T-helper 2 cell treated with Interferon-gamma antibody and Interleukin-4, amounts not matched to agents 5 μg/mL and 100 μg/mL, for 36 hours (primary cell): ENCODE measurements around the gene TMEM44.
"Not testable (repeated sequence)": the region's sequence is repeated elsewhere in the genome, so short reads cannot be mapped to it uniquely, and the experiment has no call there.

Experiments
- DNase-seq: peaks from one replicate; pipeline ENCODE4 v3.0.0; 2021; ENCODE audit warnings: low spot score
- H3K27ac Mint-ChIP-seq: one replicate; pipeline ENCODE4 v1.8.0; 2021; ENCODE audit warnings: mild to moderate bottlenecking, mixed read lengths
- H3K27me3 Mint-ChIP-seq: one replicate; pipeline ENCODE4 v1.8.0; 2021; ENCODE audit warnings: low read depth, mixed read lengths
- H3K36me3 Mint-ChIP-seq: one replicate; pipeline ENCODE4 v1.8.0; 2021; ENCODE audit warnings: low read depth, mixed read lengths
- H3K4me1 Mint-ChIP-seq: one replicate; pipeline ENCODE4 v1.8.0; 2021; ENCODE audit warnings: low read depth, mixed read lengths
- H3K4me3 Mint-ChIP-seq: one replicate; pipeline ENCODE4 v1.8.0; 2022; ENCODE audit warnings: mild to moderate bottlenecking, moderate library complexity, mixed read lengths
- H3K9me3 Mint-ChIP-seq: one replicate; pipeline ENCODE4 v1.8.0; 2021; ENCODE audit warnings: mixed read lengths

Gene TMEM44

GRCh38 chr3:194556086-194557056 lies 76.8 kb downstream of the TMEM44 start:
- Mint-ChIP-seq H3K9me3 (no peaks in the 10 kb centered on the region), H3K4me3 (peak overlapping the region; percentile 65), H3K36me3 (no peaks in the 10 kb centered on the region), H3K27ac (peak overlapping the region; percentile 53), H3K27me3 (peaks cover 6% of the 10 kb centered on the region), H3K4me1 (peaks cover 3% of the 10 kb centered on the region)
- DNase-seq = no peak

GRCh38 chr3:194555175-194556062 lies 77.8 kb downstream of the TMEM44 start:
- H3K27me3 Mint-ChIP-seq = peaks cover 6% of the 10 kb centered on the region

GRCh38 chr3:194554473-194555123 lies 78.6 kb downstream of the TMEM44 start:
- H3K27ac Mint-ChIP-seq = no peak overlapping the region
- no peak overlapping the region for H3K4me3 Mint-ChIP-seq
- peaks cover 6% of the 10 kb centered on the region for H3K27me3 Mint-ChIP-seq
- H3K4me1 Mint-ChIP-seq = peaks cover 3% of the 10 kb centered on the region
- no peak for DNase-seq
- no peaks in the 10 kb centered on the region for H3K36me3 Mint-ChIP-seq
- no peaks in the 10 kb centered on the region for H3K9me3 Mint-ChIP-seq

More at GRCh38 chr3:194555175-194556062, 77.8 kb downstream of the TMEM44 start:
- no peak for DNase-seq
- Mint-ChIP-seq H3K36me3 (no peaks in the 10 kb centered on the region), H3K27ac (no peak overlapping the region), H3K4me3 (no peak overlapping the region), H3K9me3 (no peaks in the 10 kb centered on the region), H3K4me1 (peaks cover 3% of the 10 kb centered on the region)

- no peak overlapping the region for H3K27ac Mint-ChIP-seq
- no peak overlapping the region for H3K4me3 Mint-ChIP-seq
- peaks cover 3% of the 10 kb centered on the region for H3K4me1 Mint-ChIP-seq
- DNase-seq = no peak
- peaks cover 3% of the 10 kb centered on the region for H3K27me3 Mint-ChIP-seq
- H3K36me3 Mint-ChIP-seq = no peaks in the 10 kb centered on the region
- H3K9me3 Mint-ChIP-seq = peaks cover 1% of the 10 kb centered on the region
These were observed 80.8 kb downstream of the TMEM44 start for GRCh38 chr3:194552327-194552949.

- Mint-ChIP-seq H3K4me3 (no peak overlapping the region), H3K36me3 (no peaks in the 10 kb centered on the region), H3K27me3 (no peaks in the 10 kb centered on the region), H3K9me3 (peaks cover 7% of the 10 kb centered on the region), H3K27ac (no peak overlapping the region), H3K4me1 (no peaks in the 10 kb centered on the region)
- DNase-seq = no peak
These were observed 83.4 kb downstream of the TMEM44 start for GRCh38 chr3:194549853-194550252.

GRCh38 chr3:194548346-194549321 lies 84.6 kb downstream of the TMEM44 start:
- Mint-ChIP-seq H3K27me3 (no peaks in the 10 kb centered on the region), H3K9me3 (peaks cover 7% of the 10 kb centered on the region), H3K4me3 (no peak overlapping the region), H3K27ac (no peak overlapping the region), H3K36me3 (no peaks in the 10 kb centered on the region), H3K4me1 (no peaks in the 10 kb centered on the region)
- DNase-seq = no peak

- no peak for DNase-seq
- no peaks in the 10 kb centered on the region for H3K36me3 Mint-ChIP-seq
- H3K4me1 Mint-ChIP-seq = no peaks in the 10 kb centered on the region
- no peaks in the 10 kb centered on the region for H3K27me3 Mint-ChIP-seq
- peaks cover 7% of the 10 kb centered on the region for H3K9me3 Mint-ChIP-seq
- no peak overlapping the region for H3K4me3 Mint-ChIP-seq
- H3K27ac Mint-ChIP-seq = no peak overlapping the region
These were observed 86.2 kb downstream of the TMEM44 start for GRCh38 chr3:194547042-194547441.

- not testable (repeated sequence) for H3K9me3 Mint-ChIP-seq, DNase-seq, H3K27me3 Mint-ChIP-seq, H3K27ac Mint-ChIP-seq, H3K4me3 Mint-ChIP-seq, H3K36me3 Mint-ChIP-seq, H3K4me1 Mint-ChIP-seq
These were observed 87.7 kb downstream of the TMEM44 start for GRCh38 chr3:194545538-194545937.

GRCh38 chr3:194543550-194543949 lies 89.7 kb downstream of the TMEM44 start:
- peaks cover 7% of the 10 kb centered on the region for H3K9me3 Mint-ChIP-seq
- no peak overlapping the region for H3K27ac Mint-ChIP-seq
- H3K27me3 Mint-ChIP-seq = no peaks in the 10 kb centered on the region
- peaks cover 6% of the 10 kb centered on the region for H3K4me1 Mint-ChIP-seq
- H3K36me3 Mint-ChIP-seq = no peaks in the 10 kb centered on the region
- DNase-seq = no peak
- H3K4me3 Mint-ChIP-seq = no peak overlapping the region

- peaks cover 6% of the 10 kb centered on the region for H3K4me1 Mint-ChIP-seq
- H3K9me3 Mint-ChIP-seq = no peaks in the 10 kb centered on the region
- H3K27me3 Mint-ChIP-seq = no peaks in the 10 kb centered on the region
- DNase-seq = no peak
- no peaks in the 10 kb centered on the region for H3K36me3 Mint-ChIP-seq
- no peak overlapping the region for H3K4me3 Mint-ChIP-seq
- H3K27ac Mint-ChIP-seq = no peak overlapping the region
These were observed 91.7 kb downstream of the TMEM44 start for GRCh38 chr3:194541483-194541882.

GRCh38 chr3:194540274-194540905 lies 92.8 kb downstream of the TMEM44 start:
- no peaks in the 10 kb centered on the region for H3K36me3 Mint-ChIP-seq
- peaks cover 5% of the 10 kb centered on the region for H3K9me3 Mint-ChIP-seq
- no peak overlapping the region for H3K4me3 Mint-ChIP-seq
- H3K27ac Mint-ChIP-seq = peak overlapping the region; percentile 27
- no peaks in the 10 kb centered on the region for H3K27me3 Mint-ChIP-seq
- peaks cover 6% of the 10 kb centered on the region for H3K4me1 Mint-ChIP-seq
- DNase-seq = no peak

- no peak overlapping the region for H3K4me3 Mint-ChIP-seq
- H3K36me3 Mint-ChIP-seq = no peaks in the 10 kb centered on the region
- DNase-seq = no peak
- H3K9me3 Mint-ChIP-seq = peaks cover 13% of the 10 kb centered on the region
- no peak overlapping the region for H3K27ac Mint-ChIP-seq
- H3K27me3 Mint-ChIP-seq = no peaks in the 10 kb centered on the region
- H3K4me1 Mint-ChIP-seq = peaks cover 6% of the 10 kb centered on the region
These were observed 93.7 kb downstream of the TMEM44 start for GRCh38 chr3:194539498-194539897.
